Gastroesophageal sphincter (tissue), 3 donors: ENCODE measurements around the gene SSTR3.
A peak's percentile ranks its signal among the peaks of the same experiment; 100 is the strongest.

ENCODE experiments used
- POLR2A ChIP-seq, 2 donors: fragments of 450-650 bp; IDR thresholded peaks; one replicate each; pipeline ENCODE4 v1.6.1; 2017; ENCODE audit warnings: antibody characterized with exemption in 2 of 2, mild to moderate bottlenecking in 2 of 2, moderate library complexity in 1 of 2
- POLR2AphosphoS5 ChIP-seq: sonication (generic); formaldehyde crosslinking; IDR thresholded peaks from one replicate; pipeline ENCODE4 v1.6.1; 2017; ENCODE audit warnings: antibody characterized with exemption
- TF ChIP-seq, protein P1 (sequence below), 4 experiments: fragments of 200-600 bp in 2 of 4; fragments of 450-650 bp in 2 of 4; sonication (generic) in 1 of 4; IDR thresholded peaks; one replicate each; pipeline ENCODE4 v1.5.1; 2017 to 2019; ENCODE audit warnings: antibody characterized with exemption in 4 of 4, mild to moderate bottlenecking in 2 of 4, moderate library complexity in 2 of 4

- TF ChIP-seq, protein P1, sequence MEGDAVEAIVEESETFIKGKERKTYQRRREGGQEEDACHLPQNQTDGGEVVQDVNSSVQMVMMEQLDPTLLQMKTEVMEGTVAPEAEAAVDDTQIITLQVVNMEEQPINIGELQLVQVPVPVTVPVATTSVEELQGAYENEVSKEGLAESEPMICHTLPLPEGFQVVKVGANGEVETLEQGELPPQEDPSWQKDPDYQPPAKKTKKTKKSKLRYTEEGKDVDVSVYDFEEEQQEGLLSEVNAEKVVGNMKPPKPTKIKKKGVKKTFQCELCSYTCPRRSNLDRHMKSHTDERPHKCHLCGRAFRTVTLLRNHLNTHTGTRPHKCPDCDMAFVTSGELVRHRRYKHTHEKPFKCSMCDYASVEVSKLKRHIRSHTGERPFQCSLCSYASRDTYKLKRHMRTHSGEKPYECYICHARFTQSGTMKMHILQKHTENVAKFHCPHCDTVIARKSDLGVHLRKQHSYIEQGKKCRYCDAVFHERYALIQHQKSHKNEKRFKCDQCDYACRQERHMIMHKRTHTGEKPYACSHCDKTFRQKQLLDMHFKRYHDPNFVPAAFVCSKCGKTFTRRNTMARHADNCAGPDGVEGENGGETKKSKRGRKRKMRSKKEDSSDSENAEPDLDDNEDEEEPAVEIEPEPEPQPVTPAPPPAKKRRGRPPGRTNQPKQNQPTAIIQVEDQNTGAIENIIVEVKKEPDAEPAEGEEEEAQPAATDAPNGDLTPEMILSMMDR (IDR thresholded peaks at IDR 0.05), result peak in 3 of 4 experiments; percentile 62 to 94 (median 67)
- TF ChIP-seq POLR2AphosphoS5 (peak; percentile 8), POLR2A (IDR thresholded peaks at IDR 0.05) (no peak)
These were observed 13.8 kb downstream of the SSTR3 start for GRCh38 chr22:37198258-37199102.
